ENCODE measurements around the gene ATXN10.
"Not testable (repeated sequence)": the region's sequence is repeated elsewhere in the genome, so short reads cannot be mapped to it uniquely, and the experiment has no call there.

ATXN10 gene

GRCh38 chr22:45642986-45643385, 28.6 kb upstream of the ATXN10 start:
- DNase-seq (ENCODE audit: low read depth), result no peak

- DNase-seq (ENCODE audit: low read depth), result no peak
Observed at GRCh38 chr22:45644714-45645113, 26.9 kb upstream of the ATXN10 start.

- no peak for DNase-seq (ENCODE audit: low read depth)
Observed at GRCh38 chr22:45645150-45645525, 26.5 kb upstream of the ATXN10 start.

GRCh38 chr22:45645526-45646414, 25.9 kb upstream of the ATXN10 start:
- peak; percentile 70 for DNase-seq (ENCODE audit: low read depth)

GRCh38 chr22:45647532-45648225, 24.0 kb upstream of the ATXN10 start:
- no peak for DNase-seq (ENCODE audit: low read depth)

GRCh38 chr22:45648301-45649117, 23.1 kb upstream of the ATXN10 start:
- no peak for DNase-seq (ENCODE audit: low read depth)

GRCh38 chr22:45649809-45650208, 21.8 kb upstream of the ATXN10 start:
- no peak for DNase-seq (ENCODE audit: low read depth)

- DNase-seq (ENCODE audit: low read depth), result no peak
Observed at GRCh38 chr22:45650721-45651120, 20.9 kb upstream of the ATXN10 start.

GRCh38 chr22:45651931-45652528, 19.6 kb upstream of the ATXN10 start:
- DNase-seq (ENCODE audit: low read depth), result no peak

- no peak for DNase-seq (ENCODE audit: low read depth)
Observed at GRCh38 chr22:45656577-45656976, 15.1 kb upstream of the ATXN10 start.

GRCh38 chr22:45657701-45658100, 13.9 kb upstream of the ATXN10 start:
- DNase-seq (ENCODE audit: low read depth), result no peak

GRCh38 chr22:45664136-45664646, 7.4 kb upstream of the ATXN10 start:
- DNase-seq (ENCODE audit: low read depth), result no peak

- no peak for DNase-seq (ENCODE audit: low read depth)
Observed at GRCh38 chr22:45667486-45667885, 4.1 kb upstream of the ATXN10 start.

- DNase-seq (ENCODE audit: low read depth), result not testable (repeated sequence)
Observed at GRCh38 chr22:45670363-45670762, 1.3 kb upstream of the ATXN10 start.

GRCh38 chr22:45670981-45671782, 452 bp upstream of the ATXN10 start:
- no peak for DNase-seq (ENCODE audit: low read depth)

GRCh38 chr22:45672564-45673481, 1.2 kb downstream of the ATXN10 start:
- DNase-seq (ENCODE audit: low read depth), result no peak

- no peak for DNase-seq (ENCODE audit: low read depth)
Observed at GRCh38 chr22:45673482-45674175, 2.0 kb downstream of the ATXN10 start.

GRCh38 chr22:45676024-45676423, 4.4 kb downstream of the ATXN10 start:
- DNase-seq (ENCODE audit: low read depth), result no peak

GRCh38 chr22:45677063-45677462, 5.4 kb downstream of the ATXN10 start:
- no peak for DNase-seq (ENCODE audit: low read depth)

All from activated T-helper 9 cell treated with anti-CD3 and anti-CD28 coated beads, Interleukin-2, amount 50 U/mL, for 16 hours (primary cell).